DMS 273 (cell line): ENCODE measurements around the gene STC2.

ENCODE experiments used
- DNase-seq: peaks from one replicate; lab custom pipeline; 2025; ENCODE audit not compliant: unreplicated experiment; lab: John Stamatoyannopoulos, UW

STC2 gene

GRCh38 chr5:173268750-173269432, 59.3 kb downstream of the STC2 start:
- DNase-seq, result no peak

- no peak for DNase-seq
Measured at GRCh38 chr5:173265433-173265832, 62.8 kb downstream of the STC2 start.
